HepG2 (cell line): ENCODE measurements around the gene GRAMD4. TPM values are rescaled to one million over a fixed set of nuclear protein-coding genes. Genes with fewer than 3 reads are reported as not detected.
A peak's percentile ranks its signal among the peaks of the same experiment; 100 is the strongest.

Experiments
- ARNT ChIP-seq: fragments of 450-650 bp; IDR thresholded peaks from 2 replicates; pipeline ENCODE4 v1.6.1; 2017
- CHD2 ChIP-seq: IDR thresholded peaks from 2 replicates; pipeline ENCODE4 v1.6.1; 2011; ENCODE audit warnings: low read depth, low read length, improper control_type of control experiment
- MAF1 ChIP-seq: sonication (generic); formaldehyde crosslinking; IDR thresholded peaks from 2 replicates; pipeline ENCODE4 v1.5.0; 2020; ENCODE audit warnings: missing genetic modification reagents, borderline replicate concordance
- NFE2 ChIP-seq: sonication (generic); formaldehyde crosslinking; IDR thresholded peaks from 2 replicates; pipeline ENCODE4 v1.4.0; 2020; ENCODE audit warnings: missing genetic modification reagents
- REL ChIP-seq: sonication (generic); formaldehyde crosslinking; conservative IDR thresholded peaks from 2 replicates; pipeline ENCODE4 v1.8.0; 2022; ENCODE audit warnings: mild to moderate bottlenecking, missing genetic modification reagents, moderate library complexity
- TBX2 ChIP-seq: sonication (generic); formaldehyde crosslinking; IDR thresholded peaks from 2 replicates; pipeline ENCODE4 v1.5.0; 2020; ENCODE audit warnings: missing genetic modification reagents, mild to moderate bottlenecking, borderline replicate concordance
- TMF1 ChIP-seq: sonication (generic); formaldehyde crosslinking; IDR thresholded peaks from 2 replicates; pipeline ENCODE4 v1.8.1; 2022; ENCODE audit warnings: low read depth, missing genetic modification reagents
- ZBTB42 ChIP-seq: sonication (generic); formaldehyde crosslinking; IDR thresholded peaks from 2 replicates; pipeline ENCODE4 v1.5.0; 2020; ENCODE audit warnings: mild to moderate bottlenecking, missing genetic modification reagents
- ZFP82 ChIP-seq: sonication (generic); formaldehyde crosslinking; IDR thresholded peaks from 2 replicates; pipeline ENCODE4 v1.5.1; 2020; ENCODE audit warnings: mild to moderate bottlenecking, missing genetic modification reagents, borderline replicate concordance
- ZNF138 ChIP-seq: sonication (generic); formaldehyde crosslinking; IDR thresholded peaks from 2 replicates; pipeline ENCODE4 v1.5.0; 2020; ENCODE audit warnings: mild to moderate bottlenecking, low read depth, missing genetic modification reagents
- ZNF235 ChIP-seq: sonication (generic); formaldehyde crosslinking; IDR thresholded peaks from 2 replicates; pipeline ENCODE4 v1.8.1; 2023; ENCODE audit warnings: mild to moderate bottlenecking, missing genetic modification reagents, borderline replicate concordance
- ZNF326 ChIP-seq: sonication (generic); formaldehyde crosslinking; IDR thresholded peaks from 2 replicates; pipeline ENCODE4 v1.4.0; 2020; ENCODE audit warnings: missing genetic modification reagents, borderline replicate concordance
- polyA plus RNA-seq, 8 experiments: library from polyadenylated mRNA; depleted of rRNA in 3 of 8; stranded (reverse) in 7 of 8; unstranded in 1 of 8; fragments of >200 nt; fragmentation: Illumina TruSeq in 4 of 8; extraction: Trizol in 4 of 8; gene quantifications; 2 replicates each; pipeline versions ENCODE4 v1.2.1 to v1.2.3, GENCODE V29; 2011 to 2016; ENCODE audit warnings: low read depth in 4 of 8, missing spikeins in 1 of 8, mixed read lengths in 1 of 8; ENCODE audit not compliant: insufficient read depth in 1 of 8
- total RNA-seq, 5 experiments: library from RNA; depleted of rRNA; stranded (reverse); fragments of >200 nt; fragmentation: Illumina TruSeq; extraction: Trizol; gene quantifications; 2 replicates each; pipeline ENCODE4 v1.2.3, GENCODE V29; 2016; ENCODE audit warnings: low read depth in 1 of 5
- TF ChIP-seq, protein P1 (sequence below): sonication (generic); formaldehyde crosslinking; IDR thresholded peaks from 2 replicates; pipeline ENCODE4 v1.8.1; 2022; ENCODE audit warnings: low read depth, mild to moderate bottlenecking, missing genetic modification reagents
- TF ChIP-seq, protein P2 (sequence below): sonication (generic); formaldehyde crosslinking; IDR thresholded peaks from 2 replicates; pipeline ENCODE4; 2020; ENCODE audit warnings: missing genetic modification reagents, mild to moderate bottlenecking, borderline replicate concordance
- TF ChIP-seq, protein P3 (sequence below): sonication (generic); formaldehyde crosslinking; IDR thresholded peaks from 2 replicates; pipeline ENCODE4 v1.5.0; 2020; ENCODE audit warnings: mild to moderate bottlenecking, missing genetic modification reagents, borderline replicate concordance

GRAMD4 gene
- total and polyA plus RNA-seq, 2 of the 13 experiments (the other 11 are each of a cell fraction or from before 2014, with no cell fraction given) = 15.2 to 15.7 TPM

DNA sequence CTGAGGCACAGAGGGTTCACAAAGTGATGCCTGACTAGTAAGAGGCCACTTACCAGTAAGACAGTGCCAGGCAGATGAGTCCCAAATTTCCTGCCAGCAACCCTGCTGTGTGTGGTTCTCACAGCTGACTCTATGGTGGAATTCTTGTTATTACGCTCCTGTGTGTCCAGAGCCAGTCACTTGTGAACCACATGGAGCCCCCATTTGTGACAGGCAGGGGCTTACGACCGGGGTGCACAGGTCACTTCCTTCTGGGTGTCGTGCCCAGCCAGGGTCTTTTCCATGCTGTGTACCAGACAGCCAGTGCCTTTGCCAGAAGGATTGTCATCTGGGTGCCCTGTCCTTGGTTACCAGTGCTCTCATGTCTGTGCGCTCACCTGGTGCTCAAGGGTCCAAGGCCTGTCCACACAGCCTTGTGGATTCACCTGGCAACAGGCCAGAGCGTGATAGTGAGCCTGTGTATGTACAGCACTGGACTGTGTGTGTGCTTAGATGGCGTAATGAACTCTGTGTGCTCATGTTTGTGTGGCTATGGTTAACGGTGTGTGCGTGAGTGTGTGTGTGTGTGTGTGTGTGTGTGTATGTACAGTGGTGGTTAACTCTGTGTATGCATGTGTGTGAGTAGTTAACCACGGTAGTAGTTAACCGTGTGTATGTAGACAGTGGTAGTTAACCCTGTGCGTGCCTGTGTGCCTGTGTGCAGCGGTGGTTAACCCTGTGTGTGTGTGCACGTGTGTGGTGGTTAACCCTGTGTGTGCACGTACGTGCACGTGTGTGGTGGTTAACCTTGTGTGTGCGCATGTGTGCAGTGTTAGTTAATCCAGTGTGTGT is 18.6 kb downstream of the GRAMD4 start (continued):
- TF ChIP-seq ZBTB42 (CRISPR knock-in tag) (no peak), TMF1 (0 out of 2 replicates have a peak, but pooled peaks have one; percentile 66), NFE2 (no peak), CHD2 (no peak), REL (CRISPR knock-in tag) (no peak), ZFP82 (CRISPR knock-in tag) (no peak), ZNF326 (CRISPR knock-in tag) (no peak), ARNT (0 out of 2 replicates have a peak, but pooled peaks have one; percentile 63), ZNF138 (CRISPR knock-in tag) (no peak), ZNF235 (CRISPR knock-in tag) (no peak), TBX2 (CRISPR knock-in tag) (peak; percentile 75), MAF1 (CRISPR knock-in tag) (no peak)
- TF ChIP-seq, protein P1, sequence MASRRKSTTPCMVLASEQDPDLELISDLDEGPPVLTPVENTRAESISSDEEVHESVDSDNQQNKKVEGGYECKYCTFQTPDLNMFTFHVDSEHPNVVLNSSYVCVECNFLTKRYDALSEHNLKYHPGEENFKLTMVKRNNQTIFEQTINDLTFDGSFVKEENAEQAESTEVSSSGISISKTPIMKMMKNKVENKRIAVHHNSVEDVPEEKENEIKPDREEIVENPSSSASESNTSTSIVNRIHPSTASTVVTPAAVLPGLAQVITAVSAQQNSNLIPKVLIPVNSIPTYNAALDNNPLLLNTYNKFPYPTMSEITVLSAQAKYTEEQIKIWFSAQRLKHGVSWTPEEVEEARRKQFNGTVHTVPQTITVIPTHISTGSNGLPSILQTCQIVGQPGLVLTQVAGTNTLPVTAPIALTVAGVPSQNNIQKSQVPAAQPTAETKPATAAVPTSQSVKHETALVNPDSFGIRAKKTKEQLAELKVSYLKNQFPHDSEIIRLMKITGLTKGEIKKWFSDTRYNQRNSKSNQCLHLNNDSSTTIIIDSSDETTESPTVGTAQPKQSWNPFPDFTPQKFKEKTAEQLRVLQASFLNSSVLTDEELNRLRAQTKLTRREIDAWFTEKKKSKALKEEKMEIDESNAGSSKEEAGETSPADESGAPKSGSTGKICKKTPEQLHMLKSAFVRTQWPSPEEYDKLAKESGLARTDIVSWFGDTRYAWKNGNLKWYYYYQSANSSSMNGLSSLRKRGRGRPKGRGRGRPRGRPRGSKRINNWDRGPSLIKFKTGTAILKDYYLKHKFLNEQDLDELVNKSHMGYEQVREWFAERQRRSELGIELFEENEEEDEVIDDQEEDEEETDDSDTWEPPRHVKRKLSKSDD (CRISPR knock-in tag) = peak; percentile 97
- TF ChIP-seq, protein P2, sequence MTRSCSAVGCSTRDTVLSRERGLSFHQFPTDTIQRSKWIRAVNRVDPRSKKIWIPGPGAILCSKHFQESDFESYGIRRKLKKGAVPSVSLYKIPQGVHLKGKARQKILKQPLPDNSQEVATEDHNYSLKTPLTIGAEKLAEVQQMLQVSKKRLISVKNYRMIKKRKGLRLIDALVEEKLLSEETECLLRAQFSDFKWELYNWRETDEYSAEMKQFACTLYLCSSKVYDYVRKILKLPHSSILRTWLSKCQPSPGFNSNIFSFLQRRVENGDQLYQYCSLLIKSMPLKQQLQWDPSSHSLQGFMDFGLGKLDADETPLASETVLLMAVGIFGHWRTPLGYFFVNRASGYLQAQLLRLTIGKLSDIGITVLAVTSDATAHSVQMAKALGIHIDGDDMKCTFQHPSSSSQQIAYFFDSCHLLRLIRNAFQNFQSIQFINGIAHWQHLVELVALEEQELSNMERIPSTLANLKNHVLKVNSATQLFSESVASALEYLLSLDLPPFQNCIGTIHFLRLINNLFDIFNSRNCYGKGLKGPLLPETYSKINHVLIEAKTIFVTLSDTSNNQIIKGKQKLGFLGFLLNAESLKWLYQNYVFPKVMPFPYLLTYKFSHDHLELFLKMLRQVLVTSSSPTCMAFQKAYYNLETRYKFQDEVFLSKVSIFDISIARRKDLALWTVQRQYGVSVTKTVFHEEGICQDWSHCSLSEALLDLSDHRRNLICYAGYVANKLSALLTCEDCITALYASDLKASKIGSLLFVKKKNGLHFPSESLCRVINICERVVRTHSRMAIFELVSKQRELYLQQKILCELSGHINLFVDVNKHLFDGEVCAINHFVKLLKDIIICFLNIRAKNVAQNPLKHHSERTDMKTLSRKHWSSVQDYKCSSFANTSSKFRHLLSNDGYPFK (CRISPR knock-in tag) = 0 out of 2 replicates have a peak, but pooled peaks have one; percentile 46
- TF ChIP-seq, protein P3, sequence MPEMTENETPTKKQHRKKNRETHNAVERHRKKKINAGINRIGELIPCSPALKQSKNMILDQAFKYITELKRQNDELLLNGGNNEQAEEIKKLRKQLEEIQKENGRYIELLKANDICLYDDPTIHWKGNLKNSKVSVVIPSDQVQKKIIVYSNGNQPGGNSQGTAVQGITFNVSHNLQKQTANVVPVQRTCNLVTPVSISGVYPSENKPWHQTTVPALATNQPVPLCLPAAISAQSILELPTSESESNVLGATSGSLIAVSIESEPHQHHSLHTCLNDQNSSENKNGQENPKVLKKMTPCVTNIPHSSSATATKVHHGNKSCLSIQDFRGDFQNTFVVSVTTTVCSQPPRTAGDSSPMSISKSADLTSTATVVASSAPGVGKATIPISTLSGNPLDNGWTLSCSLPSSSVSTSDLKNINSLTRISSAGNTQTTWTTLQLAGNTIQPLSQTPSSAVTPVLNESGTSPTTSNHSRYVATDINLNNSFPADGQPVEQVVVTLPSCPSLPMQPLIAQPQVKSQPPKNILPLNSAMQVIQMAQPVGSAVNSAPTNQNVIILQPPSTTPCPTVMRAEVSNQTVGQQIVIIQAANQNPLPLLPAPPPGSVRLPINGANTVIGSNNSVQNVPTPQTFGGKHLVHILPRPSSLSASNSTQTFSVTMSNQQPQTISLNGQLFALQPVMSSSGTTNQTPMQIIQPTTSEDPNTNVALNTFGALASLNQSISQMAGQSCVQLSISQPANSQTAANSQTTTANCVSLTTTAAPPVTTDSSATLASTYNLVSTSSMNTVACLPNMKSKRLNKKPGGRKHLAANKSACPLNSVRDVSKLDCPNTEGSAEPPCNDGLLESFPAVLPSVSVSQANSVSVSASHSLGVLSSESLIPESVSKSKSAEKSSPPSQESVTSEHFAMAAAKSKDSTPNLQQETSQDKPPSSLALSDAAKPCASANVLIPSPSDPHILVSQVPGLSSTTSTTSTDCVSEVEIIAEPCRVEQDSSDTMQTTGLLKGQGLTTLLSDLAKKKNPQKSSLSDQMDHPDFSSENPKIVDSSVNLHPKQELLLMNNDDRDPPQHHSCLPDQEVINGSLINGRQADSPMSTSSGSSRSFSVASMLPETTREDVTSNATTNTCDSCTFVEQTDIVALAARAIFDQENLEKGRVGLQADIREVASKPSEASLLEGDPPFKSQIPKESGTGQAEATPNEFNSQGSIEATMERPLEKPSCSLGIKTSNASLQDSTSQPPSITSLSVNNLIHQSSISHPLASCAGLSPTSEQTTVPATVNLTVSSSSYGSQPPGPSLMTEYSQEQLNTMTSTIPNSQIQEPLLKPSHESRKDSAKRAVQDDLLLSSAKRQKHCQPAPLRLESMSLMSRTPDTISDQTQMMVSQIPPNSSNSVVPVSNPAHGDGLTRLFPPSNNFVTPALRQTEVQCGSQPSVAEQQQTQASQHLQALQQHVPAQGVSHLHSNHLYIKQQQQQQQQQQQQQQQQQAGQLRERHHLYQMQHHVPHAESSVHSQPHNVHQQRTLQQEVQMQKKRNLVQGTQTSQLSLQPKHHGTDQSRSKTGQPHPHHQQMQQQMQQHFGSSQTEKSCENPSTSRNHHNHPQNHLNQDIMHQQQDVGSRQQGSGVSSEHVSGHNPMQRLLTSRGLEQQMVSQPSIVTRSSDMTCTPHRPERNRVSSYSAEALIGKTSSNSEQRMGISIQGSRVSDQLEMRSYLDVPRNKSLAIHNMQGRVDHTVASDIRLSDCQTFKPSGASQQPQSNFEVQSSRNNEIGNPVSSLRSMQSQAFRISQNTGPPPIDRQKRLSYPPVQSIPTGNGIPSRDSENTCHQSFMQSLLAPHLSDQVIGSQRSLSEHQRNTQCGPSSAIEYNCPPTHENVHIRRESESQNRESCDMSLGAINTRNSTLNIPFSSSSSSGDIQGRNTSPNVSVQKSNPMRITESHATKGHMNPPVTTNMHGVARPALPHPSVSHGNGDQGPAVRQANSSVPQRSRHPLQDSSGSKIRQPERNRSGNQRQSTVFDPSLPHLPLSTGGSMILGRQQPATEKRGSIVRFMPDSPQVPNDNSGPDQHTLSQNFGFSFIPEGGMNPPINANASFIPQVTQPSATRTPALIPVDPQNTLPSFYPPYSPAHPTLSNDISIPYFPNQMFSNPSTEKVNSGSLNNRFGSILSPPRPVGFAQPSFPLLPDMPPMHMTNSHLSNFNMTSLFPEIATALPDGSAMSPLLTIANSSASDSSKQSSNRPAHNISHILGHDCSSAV (CRISPR knock-in tag) = no peak
